GM19463 (cell line): ENCODE measurements around the gene PCBD1.
"Not testable (repeated sequence)": the region's sequence is repeated elsewhere in the genome, so short reads cannot be mapped to it uniquely, and the experiment has no call there.

Experiments used
- ATAC-seq: cut with Tn5 transposase; IDR thresholded peaks from one replicate; pipeline ENCODE4 v1.9.1; 2021; ENCODE audit warnings: mild to moderate bottlenecking, moderate library complexity; ENCODE audit not compliant: unreplicated experiment

PCBD1 gene

GRCh38 chr10:70874061-70874460 lies 14.3 kb downstream of the PCBD1 start:
- no peak for ATAC-seq

- ATAC-seq, result no peak
Measured at GRCh38 chr10:70872291-70872690, 16.1 kb downstream of the PCBD1 start.

- no peak for ATAC-seq
Measured at GRCh38 chr10:70866424-70866823, 21.9 kb downstream of the PCBD1 start.

DNA sequence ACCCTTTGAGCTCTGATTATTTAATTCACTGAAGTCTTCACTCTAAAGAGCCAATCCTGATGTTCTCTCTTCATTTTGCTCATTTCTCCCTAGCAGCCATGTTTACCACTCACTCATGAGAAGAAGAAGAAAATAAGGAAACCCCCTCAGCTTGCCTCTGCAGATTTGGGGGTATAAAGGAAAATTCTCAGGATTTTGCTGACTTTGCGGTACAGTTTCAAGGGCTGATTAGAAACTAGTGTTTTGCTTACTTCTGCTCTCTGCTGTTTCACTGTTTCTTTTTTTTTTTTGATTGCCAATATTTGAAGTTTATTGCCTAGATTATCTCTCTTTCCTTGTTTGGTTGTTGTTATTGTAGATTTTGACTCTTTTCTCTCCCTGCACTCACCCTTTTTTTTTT lies 23.4 kb downstream of the PCBD1 start:
- ATAC-seq, result no peak

DNA sequence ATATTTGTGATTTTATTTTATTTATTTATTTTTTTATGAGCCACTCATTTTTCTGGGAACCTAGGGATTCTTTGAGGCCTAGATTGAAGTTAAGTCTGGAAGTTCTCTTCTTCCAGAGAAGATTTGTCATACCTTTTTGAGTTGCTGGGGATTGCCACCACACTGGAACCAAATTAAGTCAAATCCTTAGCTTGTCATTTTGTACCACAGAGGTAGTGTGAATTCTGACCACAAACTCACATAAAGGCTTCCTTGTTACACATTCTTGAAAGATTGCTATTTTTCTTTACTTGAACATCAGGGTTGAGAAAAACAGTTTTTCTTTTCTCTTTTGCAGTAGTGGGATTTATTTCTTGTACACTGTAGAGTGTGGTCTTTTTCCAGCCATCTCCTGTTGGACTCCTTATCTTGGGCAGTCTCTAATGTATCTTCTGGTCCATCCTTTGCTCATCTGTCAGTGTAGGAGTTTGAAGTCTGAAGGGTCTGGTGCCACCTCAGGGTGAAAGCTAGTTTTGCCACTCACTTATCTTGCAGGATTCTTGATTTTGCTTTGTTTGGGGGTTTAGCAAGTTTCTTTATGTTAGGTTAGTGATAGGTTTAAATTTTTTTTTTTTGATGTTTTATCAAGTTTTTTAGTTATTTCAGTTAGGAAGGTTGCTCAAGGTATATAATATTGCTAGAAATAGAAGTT lies 24.8 kb downstream of the PCBD1 start:
- ATAC-seq, result no peak

GRCh38 chr10:70861495-70862197 lies 26.7 kb downstream of the PCBD1 start:
- not testable (repeated sequence) for ATAC-seq

GRCh38 chr10:70858759-70859158 lies 29.6 kb downstream of the PCBD1 start:
- ATAC-seq, result no peak

DNA sequence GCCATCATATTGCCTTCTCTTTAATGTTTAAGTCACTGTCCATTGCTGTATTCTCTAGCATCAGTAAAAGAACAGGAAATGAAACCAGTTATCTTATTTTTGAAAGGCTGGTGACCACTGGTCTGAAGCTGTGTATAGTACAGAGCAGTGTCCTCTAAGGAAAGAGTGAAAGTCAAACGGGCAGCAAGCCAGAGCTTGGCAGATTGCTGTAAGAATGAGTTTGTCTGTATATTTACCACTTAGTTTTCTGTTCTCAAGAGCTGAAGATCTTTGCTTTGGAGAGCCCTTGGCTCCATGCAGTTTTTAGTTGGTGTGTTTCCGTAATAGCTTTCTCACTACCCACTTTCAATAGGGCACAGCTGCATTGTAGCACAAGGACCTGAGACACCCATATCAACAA lies 31.9 kb downstream of the PCBD1 start:
- ATAC-seq, result no peak

- no peak for ATAC-seq
Measured at GRCh38 chr10:70853457-70853856, 34.9 kb downstream of the PCBD1 start.

GRCh38 chr10:70853038-70853437 lies 35.3 kb downstream of the PCBD1 start:
- no peak for ATAC-seq

DNA sequence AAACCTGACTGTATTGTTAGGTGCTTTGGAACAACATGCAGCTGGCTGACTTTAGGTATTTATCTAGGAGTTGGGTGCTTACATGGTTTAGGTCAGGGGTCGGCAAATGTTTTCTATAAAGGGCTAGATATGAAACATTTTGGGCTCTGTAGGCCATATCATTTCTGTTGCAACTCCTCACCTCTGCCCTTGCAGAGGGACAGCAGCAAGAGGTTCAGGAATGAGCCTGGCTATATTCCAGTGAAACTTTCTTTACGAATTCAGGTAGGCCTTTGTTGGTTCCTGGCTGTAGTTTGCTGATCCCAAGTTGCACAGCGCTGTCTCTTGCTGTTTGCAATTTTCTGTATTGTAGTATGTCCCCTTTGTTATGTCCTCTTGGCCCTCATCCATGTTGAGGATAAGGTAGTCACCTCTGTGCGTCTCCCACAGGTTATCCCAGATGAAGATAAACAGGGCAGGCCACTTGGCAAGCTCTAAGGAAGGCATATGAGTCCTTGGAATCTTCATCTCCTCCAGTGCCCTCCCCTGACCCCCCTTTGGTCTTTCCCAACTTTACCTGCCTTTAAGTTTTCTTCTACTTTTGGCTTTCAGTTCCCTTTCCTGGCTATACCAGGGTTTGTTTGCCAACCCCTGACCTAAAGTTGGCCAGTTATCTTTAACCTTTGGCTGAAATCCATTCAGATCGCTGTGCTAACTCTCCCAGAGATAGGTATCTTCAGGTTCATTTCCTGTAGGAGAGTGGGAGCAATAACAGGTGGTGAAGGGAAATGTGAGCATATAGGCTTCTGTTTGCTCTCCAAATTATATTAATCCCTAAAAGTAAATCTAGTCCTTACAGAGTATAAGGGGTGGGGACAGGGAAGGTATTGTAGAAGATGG lies 36.5 kb downstream of the PCBD1 start:
- ATAC-seq, result no peak

DNA sequence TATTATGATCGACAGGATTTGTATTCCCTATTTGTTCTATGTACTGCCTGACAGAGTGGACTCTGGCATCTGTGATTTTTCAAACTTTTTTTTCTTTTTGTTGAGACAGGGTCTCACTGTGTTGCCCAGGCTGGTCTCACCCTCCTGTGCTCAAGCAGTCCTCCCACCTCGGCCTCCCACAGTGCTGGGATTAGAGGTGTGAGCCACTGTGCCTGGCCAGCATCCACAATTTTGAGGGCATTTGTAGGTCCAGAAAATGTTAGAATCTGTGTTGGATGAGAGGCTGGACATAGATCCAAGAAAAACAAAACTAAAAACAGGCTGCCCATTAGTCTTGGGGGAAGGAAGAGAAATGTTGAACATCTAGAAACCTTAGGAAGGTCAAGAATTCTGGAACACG lies 38.3 kb downstream of the PCBD1 start:
- ATAC-seq, result no peak

GRCh38 chr10:70849582-70850016 lies 38.8 kb downstream of the PCBD1 start:
- no peak for ATAC-seq

- no peak for ATAC-seq
Measured at GRCh38 chr10:70847659-70848360, 40.6 kb downstream of the PCBD1 start.

DNA sequence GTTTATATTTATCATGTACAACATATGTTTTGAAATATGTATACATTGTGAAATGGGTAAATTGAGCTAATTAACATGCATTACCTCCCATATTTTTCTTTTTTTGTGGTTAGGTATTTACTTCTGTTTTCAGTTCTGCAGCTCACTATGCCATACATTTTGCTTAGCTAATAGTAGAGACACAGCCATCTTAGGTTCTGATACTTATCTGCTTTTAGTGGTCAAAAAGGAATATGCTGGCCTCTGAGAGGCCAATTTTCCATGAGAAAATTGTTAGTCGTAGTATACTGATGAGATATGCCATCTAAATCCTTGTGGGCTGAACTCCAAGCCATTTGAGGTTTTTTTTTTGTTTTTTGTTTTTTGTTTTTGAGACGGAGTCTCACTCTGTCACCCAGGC lies 41.6 kb downstream of the PCBD1 start:
- no peak for ATAC-seq

GRCh38 chr10:70845816-70846215 lies 42.5 kb downstream of the PCBD1 start:
- ATAC-seq, result no peak

GRCh38 chr10:70845256-70845655 lies 43.1 kb downstream of the PCBD1 start:
- no peak for ATAC-seq

GRCh38 chr10:70843776-70844489 lies 44.4 kb downstream of the PCBD1 start:
- no peak for ATAC-seq

- no peak for ATAC-seq
Measured at GRCh38 chr10:70843333-70843732, 45.0 kb downstream of the PCBD1 start.

DNA sequence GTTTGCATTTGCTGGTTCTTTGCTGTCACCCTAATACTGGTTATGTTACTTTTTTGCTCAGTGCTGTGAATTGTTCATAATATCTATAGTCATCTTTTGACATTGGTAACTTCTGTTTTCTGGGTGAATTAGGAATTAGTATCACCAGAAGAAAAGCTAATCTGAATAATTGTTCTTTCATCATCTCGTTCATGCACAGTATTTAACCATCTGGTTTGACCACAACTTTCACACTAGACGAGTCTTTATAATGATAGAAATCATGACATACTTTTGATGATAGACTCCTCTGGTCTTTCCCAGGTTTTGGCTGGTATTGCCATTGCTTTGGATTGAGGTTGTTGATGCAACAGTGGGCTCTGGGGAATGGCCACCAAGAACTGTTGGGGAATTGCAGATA lies 47.5 kb downstream of the PCBD1 start:
- ATAC-seq, result no peak
